SK-N-MC (cell line): Measurements from ENCODE around the gene KCNA10.

Experiments used
- EZH2 ChIP-seq: fragments of 200-600 bp; sonication (generic); IDR thresholded peaks from one replicate; pipeline ENCODE4 v1.6.1; 2017; ENCODE audit warnings: antibody characterized with exemption
- POLR2AphosphoS5 ChIP-seq: IDR thresholded peaks from 2 replicates; pipeline ENCODE4 v1.6.1; 2012; ENCODE audit warnings: mild to moderate bottlenecking, low read depth, low read length, borderline replicate concordance

DNA sequence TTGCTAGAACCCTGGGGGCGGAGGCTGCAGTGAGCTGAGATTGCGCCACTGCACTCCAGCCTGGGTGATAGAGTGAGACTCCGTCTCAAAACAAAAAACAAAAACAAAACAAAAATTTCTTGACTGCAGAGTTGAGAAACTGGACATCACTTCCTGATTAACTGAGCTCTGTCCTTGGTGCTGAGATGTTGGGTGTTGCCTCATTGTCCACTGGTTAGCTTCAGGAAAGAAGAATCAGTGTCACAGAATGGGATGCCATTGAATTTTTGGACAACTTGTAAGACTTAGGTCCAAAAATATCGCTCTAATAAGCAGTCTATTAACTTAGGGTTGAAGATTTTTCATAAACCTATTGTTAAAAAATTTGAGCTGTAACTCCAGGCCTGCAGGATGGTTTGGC lies 23.8 kb upstream of the KCNA10 start:
- TF ChIP-seq POLR2AphosphoS5 (no peak), EZH2 (no peak)
